SK-N-SH (cell line): ENCODE data around the gene MUC5AC. TPM values are rescaled to one million over a fixed set of nuclear protein-coding genes. Genes with fewer than 3 reads are reported as not detected.

Experiments
- CTCF ChIA-PET: fragments of 300-600, 350-600 bp; formaldehyde crosslinking; extraction: SDS; loops from one replicate; lab custom pipeline; 2021; lab: Yijun Ruan, JAX
- POLR2A ChIA-PET: fragments of 350-600 bp; sonication (Branson Sonifier 250); formaldehyde crosslinking; extraction: SDS; loops from one replicate; lab custom pipeline; 2020; ENCODE audit warnings: antibody characterized with exemption, inconsistent platforms; lab: Yijun Ruan, JAX
- DNase-seq: peaks from one replicate; pipeline ENCODE4 v3.0.0; 2012
- H2AFZ ChIP-seq: fragments of 200-600 bp; sonication (generic); 2 replicates; pipeline ENCODE4 v1.8.1; 2016; ENCODE audit warnings: antibody characterized with exemption, mild to moderate bottlenecking, low read depth
- H3F3A ChIP-seq: fragments of 200-600 bp; sonication (generic); replicated peaks from 2 replicates; pipeline ENCODE3; 2016; ENCODE audit warnings: antibody characterized with exemption, mild to moderate bottlenecking; ENCODE audit not compliant: insufficient read depth
- H3K27ac ChIP-seq, 2 experiments: fragments of 200-500 bp in 1 of 2; fragments of 200-600 bp in 1 of 2; sonication (Bioruptor generic) in 1 of 2; sonication (generic), shearing (Covaris generic) in 1 of 2; 2 replicates each; pipeline versions ENCODE4 v1.5.1 to v1.6.1; 2014 to 2016; ENCODE audit warnings: low read depth in 2 of 2, inconsistent platforms in 1 of 2, low read length in 1 of 2, mild to moderate bottlenecking in 1 of 2, mixed read lengths in 1 of 2
- H3K27me3 ChIP-seq: fragments of 200-600 bp; sonication (generic), shearing (Covaris generic); 2 replicates; pipeline ENCODE4 v1.6.1; 2016; ENCODE audit warnings: mixed run types; ENCODE audit not compliant: insufficient read depth
- H3K36me3 ChIP-seq, 2 experiments: fragments of 200-500 bp in 1 of 2; fragments of 200-600 bp in 1 of 2; sonication (Bioruptor generic) in 1 of 2; sonication (generic) in 1 of 2; replicated peaks in 1 of 2; 2 replicates each; pipeline versions ENCODE3 to v1.5.1; 2014 to 2016; ENCODE audit warnings: low read length in 1 of 2, mild to moderate bottlenecking in 1 of 2; ENCODE audit not compliant: insufficient read depth in 2 of 2, control insufficient read depth in 1 of 2
- H3K4me1 ChIP-seq, 2 experiments: fragments of 200-500 bp in 1 of 2; fragments of 200-600 bp in 1 of 2; sonication (Bioruptor generic) in 1 of 2; sonication (generic), shearing (Covaris generic) in 1 of 2; 2 replicates each; pipeline versions ENCODE4 v1.5.1 to v1.6.1; 2014 to 2016; ENCODE audit warnings: low read depth in 1 of 2, low read length in 1 of 2, mixed run types in 1 of 2; ENCODE audit not compliant: insufficient read depth in 2 of 2, control insufficient read depth in 1 of 2
- H3K4me2 ChIP-seq: fragments of 200-600 bp; sonication (generic), shearing (Covaris generic); 2 replicates; pipeline ENCODE4 v1.6.1; 2017; ENCODE audit warnings: mixed run types
- H3K4me3 ChIP-seq, 2 experiments: fragments of 200-500 bp in 1 of 2; fragments of 200-600 bp in 1 of 2; sonication (Bioruptor generic) in 1 of 2; sonication (generic), shearing (Covaris generic) in 1 of 2; 2 replicates each; pipeline versions ENCODE4 v1.5.1 to v1.8.1; 2014 to 2016; ENCODE audit warnings: low read depth in 2 of 2, inconsistent platforms in 1 of 2, low read length in 1 of 2, mild to moderate bottlenecking in 1 of 2, mixed read lengths in 1 of 2, moderate library complexity in 1 of 2
- H3K79me2 ChIP-seq: fragments of 200-600 bp; sonication (generic); 2 replicates; pipeline ENCODE4 v1.8.1; 2017; ENCODE audit warnings: mild to moderate bottlenecking; ENCODE audit not compliant: insufficient read depth
- H3K9ac ChIP-seq: fragments of 200-600 bp; sonication (generic); 2 replicates; pipeline ENCODE4 v1.6.1; 2017; ENCODE audit warnings: mixed run types
- H3K9me2 ChIP-seq: fragments of 200-600 bp; sonication (generic); 2 replicates; pipeline ENCODE4 v1.6.1; 2017; ENCODE audit warnings: mixed run types
- H3K9me3 ChIP-seq: fragments of 200-600 bp; sonication (generic); 2 replicates; pipeline ENCODE4 v1.6.1; 2017; ENCODE audit warnings: mixed run types, mild to moderate bottlenecking, moderate library complexity
- H4K20me1 ChIP-seq: fragments of 200-600 bp; sonication (generic); 2 replicates; pipeline ENCODE4 v1.6.1; 2017; ENCODE audit warnings: mild to moderate bottlenecking, mixed run types; ENCODE audit not compliant: insufficient read depth
- CHD2 ChIP-seq: fragments of 150-350 bp; IDR thresholded peaks from 2 replicates; pipeline ENCODE4 v1.6.1; 2018; ENCODE audit warnings: low read length; ENCODE audit not compliant: partially characterized antibody
- EP300 ChIP-seq, 2 experiments: IDR thresholded peaks; 2 replicates each; pipeline versions ENCODE4 v1.4.0 to v1.6.1; 2012; ENCODE audit warnings: borderline replicate concordance in 1 of 2, low read depth in 1 of 2, low read length in 1 of 2
- FOXJ3 ChIP-seq: sonication (generic); formaldehyde crosslinking; IDR thresholded peaks from 2 replicates; pipeline ENCODE4 v1.5.1; 2020; ENCODE audit warnings: mild to moderate bottlenecking, missing genetic modification reagents
- FOXM1 ChIP-seq: IDR thresholded peaks from 2 replicates; pipeline ENCODE4 v1.4.0; 2012; ENCODE audit warnings: low read depth, mild to moderate bottlenecking
- JUND ChIP-seq: IDR thresholded peaks from 2 replicates; pipeline ENCODE4 v1.4.0; 2012
- MXI1 ChIP-seq: IDR thresholded peaks from 2 replicates; pipeline ENCODE4 v1.6.1; 2012; ENCODE audit warnings: mild to moderate bottlenecking, low read depth, low read length, improper control_type of control experiment
- NFIC ChIP-seq: IDR thresholded peaks from 2 replicates; pipeline ENCODE4 v1.4.0; 2012; ENCODE audit warnings: borderline replicate concordance
- RFX5 ChIP-seq: IDR thresholded peaks from 2 replicates; pipeline ENCODE4 v1.6.1; 2012; ENCODE audit warnings: mild to moderate bottlenecking, improper control_type of control experiment, low read length
- TCF12 ChIP-seq: IDR thresholded peaks from 2 replicates; pipeline ENCODE4 v1.4.0; 2012
- ZBTB33 ChIP-seq: IDR thresholded peaks from 2 replicates; pipeline ENCODE4 v1.4.0; 2012; ENCODE audit warnings: low read depth, borderline replicate concordance
- WGBS: methylation state at CpG from one replicate; pipeline ENCODE4 v1.1.6; 2017; ENCODE audit warnings: low lambda C conversion rate; 5-methylcytosine and 5-hydroxymethylcytosine counted together
- polyA plus RNA-seq, 3 experiments: library from polyadenylated mRNA; depleted of rRNA; stranded (reverse); fragments of >200 nt; gene quantifications; 2 replicates each; pipeline ENCODE4 v1.2.3, GENCODE V29; 2012
- TF ChIP-seq, protein P1 (sequence below): IDR thresholded peaks from 2 replicates; pipeline ENCODE4 v1.6.1; 2012; ENCODE audit warnings: mild to moderate bottlenecking, low read depth, low read length, moderate library complexity
- TF ChIP-seq, protein P2 (sequence below): IDR thresholded peaks from 2 replicates; pipeline ENCODE4 v1.4.0; 2012; ENCODE audit warnings: low read depth, borderline replicate concordance

Gene MUC5AC
- polyA plus RNA-seq, 1 of the 3 experiments (the other 2 are of a cell fraction), result not detected

DNA sequence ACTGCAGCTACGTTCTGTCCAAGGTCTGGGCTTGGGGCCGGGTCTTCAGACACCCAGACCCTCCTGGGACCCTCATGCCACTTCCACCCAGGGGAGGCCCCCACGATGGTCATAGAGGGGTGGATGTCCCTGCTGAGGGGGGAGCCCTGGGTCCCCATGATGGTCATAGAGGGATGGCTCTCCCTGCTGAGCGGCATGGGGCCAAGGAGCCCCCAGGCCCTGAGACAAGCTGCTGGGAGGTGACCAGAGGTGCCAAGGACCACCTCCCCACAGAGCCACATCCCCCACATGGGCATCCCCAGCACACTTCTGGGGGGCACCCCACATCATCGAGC lies 72.3 kb downstream of the MUC5AC start:
- peaks cover 0 to 2% of the 10 kb centered on the region in 2 experiments; a peak in 1 of 4 replicates for H3K4me1 ChIP-seq
- no peaks in the 10 kb centered on the region for H3K27me3 ChIP-seq
- H3K4me3 ChIP-seq, result no peak overlapping the region
- WGBS, result no CpG with 5 or more reads among the region's 5 CpGs
- no peaks in the 10 kb centered on the region for H3K36me3 ChIP-seq
- H3F3A ChIP-seq, result no peaks in the 10 kb centered on the region
- H3K27ac ChIP-seq, result no peak overlapping the region
- H4K20me1 ChIP-seq, result no peaks in the 10 kb centered on the region
- no peaks in the 10 kb centered on the region for H3K79me2 ChIP-seq
- H3K4me2 ChIP-seq, result no peak overlapping the region
- ChIA-PET POLR2A (no interaction called here), CTCF (interaction anchor here (1.7 kb wide), 1 partner anchor 27 kb away, joined by 7 read pairs; no protein-coding TSS in a partner anchor)
- H3K9me3 ChIP-seq, result no peaks in the 10 kb centered on the region
- H3K9ac ChIP-seq, result no peak overlapping the region
- H2AFZ ChIP-seq, result no peak overlapping the region
- no peaks in the 10 kb centered on the region for H3K9me2 ChIP-seq
- TF ChIP-seq EP300 (IDR thresholded peaks at IDR 0.05; ENCODE audit: borderline replicate concordance in 1 of 2, low read depth in 1 of 2, low read length in 1 of 2), result no peak
- TF ChIP-seq, protein P1, sequence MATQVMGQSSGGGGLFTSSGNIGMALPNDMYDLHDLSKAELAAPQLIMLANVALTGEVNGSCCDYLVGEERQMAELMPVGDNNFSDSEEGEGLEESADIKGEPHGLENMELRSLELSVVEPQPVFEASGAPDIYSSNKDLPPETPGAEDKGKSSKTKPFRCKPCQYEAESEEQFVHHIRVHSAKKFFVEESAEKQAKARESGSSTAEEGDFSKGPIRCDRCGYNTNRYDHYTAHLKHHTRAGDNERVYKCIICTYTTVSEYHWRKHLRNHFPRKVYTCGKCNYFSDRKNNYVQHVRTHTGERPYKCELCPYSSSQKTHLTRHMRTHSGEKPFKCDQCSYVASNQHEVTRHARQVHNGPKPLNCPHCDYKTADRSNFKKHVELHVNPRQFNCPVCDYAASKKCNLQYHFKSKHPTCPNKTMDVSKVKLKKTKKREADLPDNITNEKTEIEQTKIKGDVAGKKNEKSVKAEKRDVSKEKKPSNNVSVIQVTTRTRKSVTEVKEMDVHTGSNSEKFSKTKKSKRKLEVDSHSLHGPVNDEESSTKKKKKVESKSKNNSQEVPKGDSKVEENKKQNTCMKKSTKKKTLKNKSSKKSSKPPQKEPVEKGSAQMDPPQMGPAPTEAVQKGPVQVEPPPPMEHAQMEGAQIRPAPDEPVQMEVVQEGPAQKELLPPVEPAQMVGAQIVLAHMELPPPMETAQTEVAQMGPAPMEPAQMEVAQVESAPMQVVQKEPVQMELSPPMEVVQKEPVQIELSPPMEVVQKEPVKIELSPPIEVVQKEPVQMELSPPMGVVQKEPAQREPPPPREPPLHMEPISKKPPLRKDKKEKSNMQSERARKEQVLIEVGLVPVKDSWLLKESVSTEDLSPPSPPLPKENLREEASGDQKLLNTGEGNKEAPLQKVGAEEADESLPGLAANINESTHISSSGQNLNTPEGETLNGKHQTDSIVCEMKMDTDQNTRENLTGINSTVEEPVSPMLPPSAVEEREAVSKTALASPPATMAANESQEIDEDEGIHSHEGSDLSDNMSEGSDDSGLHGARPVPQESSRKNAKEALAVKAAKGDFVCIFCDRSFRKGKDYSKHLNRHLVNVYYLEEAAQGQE, result no peak
- TF ChIP-seq TCF12, result no peak
- TF ChIP-seq CHD2, result no peak
- no peak for TF ChIP-seq JUND
- TF ChIP-seq, protein P2, sequence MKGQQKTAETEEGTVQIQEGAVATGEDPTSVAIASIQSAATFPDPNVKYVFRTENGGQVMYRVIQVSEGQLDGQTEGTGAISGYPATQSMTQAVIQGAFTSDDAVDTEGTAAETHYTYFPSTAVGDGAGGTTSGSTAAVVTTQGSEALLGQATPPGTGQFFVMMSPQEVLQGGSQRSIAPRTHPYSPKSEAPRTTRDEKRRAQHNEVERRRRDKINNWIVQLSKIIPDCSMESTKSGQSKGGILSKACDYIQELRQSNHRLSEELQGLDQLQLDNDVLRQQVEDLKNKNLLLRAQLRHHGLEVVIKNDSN, result no peak
- TF ChIP-seq NFIC, result no peak
- no peak for DNase-seq

GRCh38 chr11:1230456-1231395 lies 73.0 kb downstream of the MUC5AC start:
- Histone ChIP-seq H3K4me1 (peaks cover 0 to 2% of the 10 kb centered on the region in 2 experiments; a peak in 1 of 4 replicates), H3K9ac (no peak overlapping the region), H3F3A (no peaks in the 10 kb centered on the region), H3K79me2 (no peaks in the 10 kb centered on the region), H3K36me3 (no peaks in the 10 kb centered on the region), H3K9me3 (no peaks in the 10 kb centered on the region), H3K9me2 (no peaks in the 10 kb centered on the region), H3K27me3 (no peaks in the 10 kb centered on the region), H4K20me1 (no peaks in the 10 kb centered on the region), H3K27ac (no peak overlapping the region), H3K4me2 (no peak overlapping the region), H3K4me3 (no peak overlapping the region), H2AFZ (no peak overlapping the region)
- peak; percentile 71 for DNase-seq
- WGBS, result 51% methylated on average over 35 of the region's 45 CpGs
- POLR2A ChIA-PET, result no interaction called here
- CTCF ChIA-PET, result interaction anchor here (0.6 to 1.7 kb wide), 3 partner anchors 28 to 316 kb away, joined by 3 to 7 read pairs (median 3); no protein-coding TSS in a partner anchor
- no peak for TF ChIP-seq RFX5
- no peak for TF ChIP-seq FOXJ3 (CRISPR knock-in tag)
- no peak for TF ChIP-seq ZBTB33
- TF ChIP-seq MXI1, result no peak
- no peak for TF ChIP-seq FOXM1
- no peak for TF ChIP-seq CHD2
